GM11168 (cell line): ENCODE data around the gene ST6GALNAC2.

Experiments used
- in situ Hi-C: fragments of 300-500 bp; cut with MboI; formaldehyde crosslinking; loops from one replicate; pipeline ENCODE4 v1.12.0; 2022; ENCODE audit warnings: low sequenced_read_pairs; ENCODE audit not compliant: unreplicated experiment

ST6GALNAC2 gene

DNA sequence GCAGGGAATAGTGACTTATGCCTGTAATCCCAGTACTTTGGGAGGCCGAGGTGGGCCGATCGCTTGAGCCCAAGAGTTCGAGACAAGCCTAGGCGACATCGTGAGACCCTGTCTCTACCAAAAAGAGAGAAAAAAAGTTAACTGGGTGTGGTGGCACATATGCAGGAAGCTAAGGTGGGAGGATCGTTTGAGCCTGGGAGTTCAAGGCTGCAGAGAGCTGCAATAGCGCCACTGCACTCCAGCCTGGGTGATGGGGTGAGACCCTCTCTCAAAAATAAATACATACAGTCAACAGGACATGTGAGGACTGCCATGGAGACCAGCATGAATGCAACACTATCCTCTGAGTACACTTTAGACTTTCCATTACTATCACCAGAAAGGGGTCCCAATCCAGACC, 15.4 kb upstream of the ST6GALNAC2 start:
- in situ Hi-C loops = no loop called here

DNA sequence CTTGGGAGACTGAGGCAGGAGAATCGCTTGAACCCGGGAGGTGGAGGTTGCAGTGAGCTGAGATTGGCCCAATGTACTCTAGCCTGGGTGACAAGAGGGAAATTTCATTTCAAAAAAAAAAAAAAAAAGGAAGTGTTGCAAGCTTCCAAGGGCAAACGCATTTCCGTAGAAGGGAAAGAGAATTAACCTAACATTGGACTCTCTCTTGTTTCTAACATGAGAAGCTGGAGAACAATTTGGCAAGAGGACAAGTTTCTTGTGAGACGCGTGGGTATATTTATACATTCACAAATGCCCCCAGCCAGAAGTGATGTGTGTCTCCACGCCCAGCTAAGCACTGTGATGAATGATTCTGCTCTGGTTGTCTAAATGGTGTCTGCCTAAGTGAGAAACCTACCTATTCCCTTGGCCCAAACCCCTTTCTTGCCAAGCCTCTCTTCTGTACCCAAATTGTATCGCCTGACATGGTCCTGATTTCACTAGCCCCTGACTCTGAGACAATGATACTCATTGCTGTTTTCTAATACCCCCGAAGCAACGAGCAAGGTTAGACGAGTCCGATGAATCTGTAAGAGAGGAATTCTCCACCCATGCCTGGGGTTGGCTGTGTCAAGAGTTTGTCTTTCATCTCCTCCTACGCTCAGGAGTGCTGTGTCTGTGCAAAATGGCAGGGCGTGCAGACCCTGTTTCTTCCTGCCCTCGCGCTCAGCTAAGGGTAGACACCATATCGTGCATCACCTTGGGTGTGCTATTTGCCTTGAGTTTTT, 14.2 kb upstream of the ST6GALNAC2 start:
- in situ Hi-C loops = no loop called here

DNA sequence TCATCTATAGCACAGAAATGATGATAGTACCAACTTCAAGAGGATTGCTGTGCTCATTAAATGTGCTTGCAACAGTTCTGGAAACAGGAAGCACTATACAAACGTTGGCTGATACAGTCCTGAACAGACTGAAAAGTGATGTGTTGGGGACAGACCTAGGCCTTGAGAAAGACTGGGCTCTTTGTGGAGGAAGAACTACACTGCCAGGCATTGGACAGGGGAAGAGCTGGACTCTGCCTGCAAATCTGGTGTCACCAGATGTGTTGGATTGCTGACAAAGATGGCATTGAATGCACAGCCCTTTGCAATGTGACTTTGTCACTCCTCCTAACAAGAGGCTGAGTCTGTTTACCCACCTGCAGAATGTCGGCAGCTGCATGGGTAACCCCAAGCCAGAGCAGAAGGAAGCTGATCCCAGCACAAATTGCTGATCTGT, 12.4 kb upstream of the ST6GALNAC2 start:
- in situ Hi-C loops = no loop called here

DNA sequence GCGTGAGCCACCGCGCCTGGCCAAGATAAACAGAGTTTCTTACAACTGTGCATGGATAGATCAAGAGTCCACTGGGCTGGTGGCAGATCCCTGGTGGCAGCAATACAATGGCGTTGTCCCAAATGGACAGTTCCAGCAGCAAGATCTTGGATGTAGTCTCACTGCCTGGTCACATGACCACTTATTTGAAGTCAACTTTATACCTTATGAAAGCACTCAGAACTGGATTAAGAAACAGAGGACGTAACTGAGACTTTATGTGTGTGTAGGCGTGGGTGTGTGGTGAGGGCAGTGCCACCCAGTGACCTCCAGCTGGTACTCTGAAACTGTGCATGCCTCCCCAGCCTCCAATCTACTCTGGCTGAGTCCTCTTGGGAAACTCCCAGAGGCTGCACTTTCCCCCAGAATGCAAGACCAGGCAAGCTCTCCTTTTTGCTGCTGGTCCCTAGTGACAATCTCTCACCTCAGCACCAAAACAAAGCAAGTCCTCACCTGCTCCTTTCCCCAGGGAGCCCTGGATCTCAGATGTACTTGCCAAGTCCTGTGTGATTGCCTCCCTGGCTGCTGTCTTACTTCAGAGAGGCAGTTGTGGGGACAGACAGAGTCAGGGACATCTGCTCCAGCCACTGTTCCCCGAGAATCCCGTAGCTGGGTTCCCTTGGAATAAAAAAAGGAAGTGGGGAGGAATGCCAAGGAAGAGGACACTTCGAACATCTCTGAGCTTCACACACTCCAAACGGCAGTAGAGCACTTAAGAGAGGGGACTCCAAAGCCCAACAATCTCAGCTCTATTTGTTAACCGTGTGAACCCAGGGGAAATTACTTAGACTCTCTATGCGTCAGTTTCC, 11.7 kb upstream of the ST6GALNAC2 start:
- in situ Hi-C loops = no loop called here

- in situ Hi-C loops = no loop called here
Observed at GRCh38 chr17:76594690-76595089, 9.0 kb upstream of the ST6GALNAC2 start.

DNA sequence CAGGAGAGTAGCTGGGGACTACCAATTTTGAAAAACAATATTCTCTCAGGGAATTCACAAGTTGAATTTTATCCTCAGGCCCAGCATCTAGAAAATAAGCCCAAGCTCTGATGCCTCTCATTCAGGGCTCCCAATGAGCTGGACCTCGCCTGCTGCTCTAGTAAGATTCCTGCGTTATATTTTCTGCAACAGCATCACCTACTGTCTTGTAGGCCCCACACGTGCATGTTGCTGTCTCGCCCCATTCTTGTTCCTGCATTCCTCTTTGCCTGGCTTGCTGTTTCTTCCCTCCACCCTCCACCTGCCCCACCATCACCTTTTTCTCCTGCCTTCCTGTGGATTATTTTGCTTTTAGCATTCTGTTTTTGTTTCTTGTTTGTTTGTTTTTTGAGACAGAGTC, 8.3 kb upstream of the ST6GALNAC2 start:
- in situ Hi-C loops = no loop called here

- in situ Hi-C loops = no loop called here
Observed at GRCh38 chr17:76593384-76593826, 7.7 kb upstream of the ST6GALNAC2 start.

GRCh38 chr17:76588182-76588581, 2.5 kb upstream of the ST6GALNAC2 start:
- in situ Hi-C loops = no loop called here

- in situ Hi-C loops = no loop called here
Observed at GRCh38 chr17:76586741-76587487, 1.3 kb upstream of the ST6GALNAC2 start.

GRCh38 chr17:76585033-76585648, 519 bp downstream of the ST6GALNAC2 start:
- in situ Hi-C loops = no loop called here

DNA sequence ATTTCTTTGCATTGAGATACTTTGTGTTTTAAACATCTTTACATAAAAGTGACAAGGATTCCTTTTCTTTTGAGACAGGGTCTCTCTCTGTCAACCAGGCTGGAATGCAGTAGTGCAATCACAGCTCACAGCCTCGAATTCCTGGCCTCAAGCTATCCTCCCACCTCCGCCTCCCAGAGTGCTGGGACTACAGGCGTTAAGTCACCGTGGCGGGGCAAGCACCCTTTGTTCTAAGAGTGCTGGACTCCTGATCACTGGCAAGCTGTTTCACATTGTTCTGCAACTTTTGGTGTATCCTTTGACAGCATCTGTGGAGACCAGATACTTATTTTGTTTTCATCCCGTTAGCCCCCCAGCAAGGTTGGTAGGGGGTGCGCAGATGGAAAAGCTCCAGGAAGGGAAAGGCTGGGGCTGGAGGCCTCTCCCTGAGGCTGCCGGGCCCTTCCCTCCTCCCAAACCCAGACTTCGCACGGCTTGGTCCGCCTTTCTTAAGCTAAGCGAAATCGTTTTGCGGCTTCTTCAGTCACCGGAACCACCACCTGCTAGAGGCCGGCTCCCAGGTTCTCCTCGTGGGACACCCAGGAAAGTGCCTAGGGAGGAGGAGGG, 1.1 kb downstream of the ST6GALNAC2 start:
- in situ Hi-C loops = no loop called here

DNA sequence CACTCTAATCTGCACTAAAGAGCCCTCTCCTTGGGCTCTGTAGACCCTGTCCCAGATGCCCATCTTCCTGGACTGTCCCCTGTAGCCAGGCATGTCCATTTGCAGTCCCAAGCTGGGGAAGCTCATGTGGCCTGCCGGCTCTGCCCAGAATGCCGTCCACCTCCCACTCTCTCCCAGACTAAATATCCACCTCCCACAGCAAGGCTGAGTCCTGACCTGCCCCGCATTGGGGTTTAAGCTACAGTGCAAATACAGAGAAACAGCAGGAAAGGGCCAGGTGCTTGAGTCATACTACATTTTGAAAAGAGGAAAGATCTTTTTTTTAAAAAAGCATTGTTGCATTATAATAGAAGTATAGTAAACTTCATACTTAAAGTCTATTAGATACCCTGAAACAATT, 3.0 kb downstream of the ST6GALNAC2 start:
- in situ Hi-C loops = no loop called here

- in situ Hi-C loops = no loop called here
Observed at GRCh38 chr17:76581515-76581914, 4.1 kb downstream of the ST6GALNAC2 start.

DNA sequence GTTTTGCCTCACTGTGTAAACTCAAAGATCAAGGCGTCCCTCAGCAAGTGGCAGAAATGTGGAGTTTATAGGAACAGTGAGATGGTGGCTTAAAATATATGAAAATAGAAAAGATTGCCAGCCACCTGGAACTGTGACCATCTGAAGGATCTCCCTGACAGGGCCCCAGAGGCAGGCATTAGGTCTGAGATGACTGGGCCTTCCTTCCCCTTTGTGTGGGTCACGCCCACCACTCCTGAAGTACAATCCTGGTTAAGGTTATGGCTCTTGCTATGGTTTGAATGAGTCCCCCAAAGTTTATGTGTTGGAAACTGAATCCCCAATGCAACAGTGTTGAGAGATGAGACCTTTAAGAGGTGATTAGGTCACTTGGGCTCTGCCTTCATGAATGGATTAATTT, 6.4 kb downstream of the ST6GALNAC2 start:
- in situ Hi-C loops = no loop called here

GRCh38 chr17:76578376-76578775, 7.3 kb downstream of the ST6GALNAC2 start:
- in situ Hi-C loops = no loop called here

DNA sequence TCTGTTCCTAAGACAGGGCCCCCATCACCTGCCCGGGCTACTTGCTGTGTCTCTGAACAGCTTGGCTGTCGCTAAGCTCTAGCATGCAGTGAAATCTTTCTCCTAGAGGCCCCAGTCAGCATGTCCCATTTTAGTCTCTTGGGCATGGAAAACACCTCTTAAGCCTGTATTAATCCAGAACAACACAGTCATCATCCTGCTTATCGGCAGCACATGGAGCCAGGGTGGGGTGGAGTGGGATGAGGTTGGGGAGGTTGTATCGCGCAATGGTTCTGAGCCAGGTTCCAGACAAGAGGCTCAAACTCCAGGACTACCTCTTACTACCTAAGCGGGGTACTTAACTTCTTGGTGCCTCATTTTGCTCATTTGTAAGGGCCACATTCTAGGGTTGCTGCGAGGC, 7.8 kb downstream of the ST6GALNAC2 start:
- in situ Hi-C loops = no loop called here

DNA sequence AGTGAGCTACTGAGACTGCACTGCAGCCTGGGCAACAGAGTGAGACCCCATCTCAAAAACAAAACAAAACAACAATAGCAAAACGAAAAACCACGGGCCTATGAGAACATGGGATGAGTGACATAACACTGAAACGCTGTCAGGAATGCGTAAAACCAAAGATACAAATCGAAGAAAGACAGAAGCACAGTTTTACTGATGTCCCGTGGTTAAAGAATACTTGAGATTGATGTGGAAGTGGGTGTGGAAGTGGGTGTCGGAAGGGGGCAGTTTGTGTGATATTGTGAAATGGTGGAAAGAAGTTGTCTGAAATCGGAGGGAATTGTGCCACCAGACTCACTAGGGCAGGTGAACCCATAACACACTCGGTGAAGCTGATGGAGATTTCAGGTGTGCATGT, 9.5 kb downstream of the ST6GALNAC2 start:
- in situ Hi-C loops = no loop called here

DNA sequence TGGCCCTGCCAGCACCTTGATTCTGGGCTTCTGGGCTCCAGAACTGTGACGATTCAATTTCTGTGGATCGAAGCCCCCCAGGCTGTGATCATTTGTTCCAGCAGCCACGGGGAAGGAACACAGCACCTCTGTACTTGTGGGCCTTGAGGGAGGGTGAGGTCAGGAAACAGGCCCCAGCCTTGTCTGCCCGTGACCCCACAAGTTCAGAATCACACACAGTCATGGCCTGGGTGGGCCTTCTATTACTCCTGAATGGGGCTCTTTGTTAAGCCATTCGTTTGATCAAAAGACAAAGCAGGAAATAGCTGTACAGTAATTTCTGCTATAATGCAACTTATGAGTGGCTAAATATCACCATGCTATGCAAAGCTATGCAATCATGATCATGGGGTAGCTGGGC, 10.1 kb downstream of the ST6GALNAC2 start:
- in situ Hi-C loops = no loop called here

GRCh38 chr17:76574166-76574565, 11.5 kb downstream of the ST6GALNAC2 start:
- in situ Hi-C loops = no loop called here

- in situ Hi-C loops = no loop called here
Observed at GRCh38 chr17:76573096-76573495, 12.6 kb downstream of the ST6GALNAC2 start.
